Tibial nerve (tissue), 4 donors: ENCODE data around the gene DDX23. TPM values are rescaled to one million over a fixed set of nuclear protein-coding genes. Genes with fewer than 3 reads are reported as not detected.
"Not testable (repeated sequence)": the region's sequence is repeated elsewhere in the genome, so short reads cannot be mapped to it uniquely, and the experiment has no call there.

Experiments
- DNase-seq, 2 donors: peaks; one replicate each; pipeline ENCODE4 v3.0.0-alpha.2; 2019; ENCODE audit warnings: low spot score in 2 of 2
- H3K27ac ChIP-seq, 4 donors: fragments of 200-600 bp; sonication (generic) in 3 of 4; one replicate each; pipeline ENCODE4 v1.5.1; 2017 to 2019; ENCODE audit warnings: mild to moderate bottlenecking in 1 of 4
- H3K27me3 ChIP-seq, 2 donors: fragments of 200-600 bp; sonication (generic) in 1 of 2; one replicate each; pipeline versions ENCODE4 v1.5.1 to v1.6.0; 2017 to 2019
- H3K36me3 ChIP-seq, 3 donors: fragments of 200-600 bp; sonication (generic); one replicate each; pipeline ENCODE4 v1.5.1; 2018 to 2019
- H3K4me1 ChIP-seq, 4 donors: fragments of 200-600 bp; sonication (generic) in 3 of 4; one replicate each; pipeline ENCODE4 v1.5.1; 2017 to 2019
- H3K4me3 ChIP-seq, 4 donors: fragments of 200-600 bp; sonication (generic) in 3 of 4; one replicate each; pipeline ENCODE4 v1.5.1; 2017 to 2019; ENCODE audit warnings: mild to moderate bottlenecking in 1 of 4, moderate library complexity in 1 of 4
- H3K9me3 ChIP-seq, 4 donors: fragments of 200-600 bp; sonication (generic) in 3 of 4; one replicate each; pipeline ENCODE4 v1.5.1; 2017 to 2019
- EP300 ChIP-seq, 2 donors: sonication (generic); formaldehyde crosslinking; IDR thresholded peaks; one replicate each; pipeline ENCODE4 v1.6.1; 2017; ENCODE audit warnings: antibody characterized with exemption in 2 of 2, mild to moderate bottlenecking in 1 of 2
- POLR2A ChIP-seq, 2 donors: fragments of 450-650 bp; IDR thresholded peaks; one replicate each; pipeline ENCODE4 v1.6.1; 2017; ENCODE audit warnings: antibody characterized with exemption in 2 of 2, mild to moderate bottlenecking in 2 of 2, moderate library complexity in 2 of 2
- WGBS, 2 donors: methylation state at CpG; one replicate each; pipeline ENCODE4 v1.1.5; 2018; 5-methylcytosine and 5-hydroxymethylcytosine counted together
- total RNA-seq, 4 donors: library from RNA; depleted of rRNA; stranded (reverse); fragments of >200 nt; gene quantifications; one replicate each; pipeline ENCODE4 v1.1.0, GENCODE V29; 2016
- TF ChIP-seq, protein P1 (sequence below), 5 experiments: fragments of 200-600 bp in 3 of 5; fragments of 450-650 bp in 2 of 5; sonication (generic) in 3 of 5; IDR thresholded peaks; one replicate each; pipeline ENCODE4 v1.5.1; 2016 to 2019; ENCODE audit warnings: antibody characterized with exemption in 5 of 5, mild to moderate bottlenecking in 3 of 5, moderate library complexity in 2 of 5

Gene DDX23
- total RNA-seq, 4 donors from 2014 or later, result 40.9 to 73.7 (median 49.8) TPM

DNA sequence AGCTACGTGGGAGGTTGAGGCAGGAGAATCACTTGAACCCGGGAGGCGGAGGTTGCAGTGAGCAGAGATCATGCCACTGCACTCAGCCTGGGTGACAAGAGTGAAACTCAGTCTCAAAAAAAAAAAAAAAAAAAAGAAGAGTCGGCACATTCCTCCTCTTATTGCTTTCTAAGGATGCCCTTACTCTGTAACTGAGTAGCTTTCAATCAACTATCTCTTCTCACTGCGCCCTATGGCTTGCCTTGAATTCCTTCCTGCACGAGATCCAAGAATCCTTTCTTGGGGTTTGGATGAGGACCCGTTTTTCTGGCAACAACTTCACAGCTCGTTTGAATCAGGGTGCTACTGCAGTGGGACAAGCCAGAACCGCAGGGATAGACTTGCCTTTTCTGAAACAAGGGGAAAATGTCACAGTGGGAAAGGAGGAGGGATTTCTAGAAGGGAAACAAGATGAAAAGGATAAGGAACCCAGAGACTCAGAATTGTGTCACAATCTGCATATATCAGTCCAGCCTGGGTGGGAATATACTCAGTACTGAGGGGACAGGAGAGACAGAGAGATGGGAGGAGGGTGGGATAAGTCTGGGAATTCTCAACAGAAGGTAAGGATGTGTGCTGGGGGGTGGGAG lies 29.8 kb upstream of the DDX23 start:
- Histone ChIP-seq H3K36me3 (no peaks in the 10 kb centered on the region), H3K9me3 (no peaks in the 10 kb centered on the region), H3K27me3 (peaks cover 0 to 17% of the 10 kb centered on the region in 2 donors), H3K4me1 (peaks cover 0 to 19% (median 0%) of the 10 kb centered on the region in 4 donors), H3K4me3 (peak overlapping the region in 1 of 4 donors; percentile 11), H3K27ac (peak overlapping the region in 1 of 4 donors; percentile 3)
- 32 to 37% methylated on average over 9 of the region's 9 CpGs for WGBS, 2 donors
- DNase-seq, result no peak
- TF ChIP-seq EP300 (IDR thresholded peaks at IDR 0.05) (no peak), POLR2A (IDR thresholded peaks at IDR 0.05) (no peak)
- TF ChIP-seq, protein P1, sequence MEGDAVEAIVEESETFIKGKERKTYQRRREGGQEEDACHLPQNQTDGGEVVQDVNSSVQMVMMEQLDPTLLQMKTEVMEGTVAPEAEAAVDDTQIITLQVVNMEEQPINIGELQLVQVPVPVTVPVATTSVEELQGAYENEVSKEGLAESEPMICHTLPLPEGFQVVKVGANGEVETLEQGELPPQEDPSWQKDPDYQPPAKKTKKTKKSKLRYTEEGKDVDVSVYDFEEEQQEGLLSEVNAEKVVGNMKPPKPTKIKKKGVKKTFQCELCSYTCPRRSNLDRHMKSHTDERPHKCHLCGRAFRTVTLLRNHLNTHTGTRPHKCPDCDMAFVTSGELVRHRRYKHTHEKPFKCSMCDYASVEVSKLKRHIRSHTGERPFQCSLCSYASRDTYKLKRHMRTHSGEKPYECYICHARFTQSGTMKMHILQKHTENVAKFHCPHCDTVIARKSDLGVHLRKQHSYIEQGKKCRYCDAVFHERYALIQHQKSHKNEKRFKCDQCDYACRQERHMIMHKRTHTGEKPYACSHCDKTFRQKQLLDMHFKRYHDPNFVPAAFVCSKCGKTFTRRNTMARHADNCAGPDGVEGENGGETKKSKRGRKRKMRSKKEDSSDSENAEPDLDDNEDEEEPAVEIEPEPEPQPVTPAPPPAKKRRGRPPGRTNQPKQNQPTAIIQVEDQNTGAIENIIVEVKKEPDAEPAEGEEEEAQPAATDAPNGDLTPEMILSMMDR (IDR thresholded peaks at IDR 0.05), result no peak

DNA sequence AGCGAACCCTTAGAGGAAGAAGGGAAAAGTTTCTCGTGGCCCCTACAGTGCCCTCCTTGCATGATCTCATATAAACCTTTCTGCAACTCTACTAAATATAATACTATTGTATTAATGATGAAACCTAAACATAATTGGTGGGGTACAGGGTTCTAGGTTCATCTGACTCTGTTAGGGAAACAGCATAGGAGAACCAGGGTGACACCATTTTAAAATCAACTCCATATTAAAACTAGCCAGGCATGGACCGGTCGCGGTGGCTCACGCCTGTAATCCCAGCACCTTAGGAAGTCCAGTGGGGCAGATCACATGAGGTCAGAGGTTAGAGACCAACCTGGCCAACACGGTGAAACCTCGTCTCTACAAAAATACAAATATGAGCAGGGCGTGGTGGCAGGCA lies 28.7 kb upstream of the DDX23 start:
- Histone ChIP-seq H3K27ac (no peak overlapping the region), H3K4me3 (no peak overlapping the region), H3K36me3 (no peaks in the 10 kb centered on the region), H3K4me1 (peaks cover 0 to 19% (median 0%) of the 10 kb centered on the region in 4 donors), H3K9me3 (no peaks in the 10 kb centered on the region), H3K27me3 (peaks cover 0 to 17% of the 10 kb centered on the region in 2 donors)
- 78 to 79% methylated on average over 9 of the region's 9 CpGs for WGBS, 2 donors
- no peak for DNase-seq
- TF ChIP-seq POLR2A (IDR thresholded peaks at IDR 0.05), result no peak
- TF ChIP-seq EP300 (IDR thresholded peaks at IDR 0.05), result no peak
- TF ChIP-seq, protein P1 (IDR thresholded peaks at IDR 0.05), result no peak

DNA sequence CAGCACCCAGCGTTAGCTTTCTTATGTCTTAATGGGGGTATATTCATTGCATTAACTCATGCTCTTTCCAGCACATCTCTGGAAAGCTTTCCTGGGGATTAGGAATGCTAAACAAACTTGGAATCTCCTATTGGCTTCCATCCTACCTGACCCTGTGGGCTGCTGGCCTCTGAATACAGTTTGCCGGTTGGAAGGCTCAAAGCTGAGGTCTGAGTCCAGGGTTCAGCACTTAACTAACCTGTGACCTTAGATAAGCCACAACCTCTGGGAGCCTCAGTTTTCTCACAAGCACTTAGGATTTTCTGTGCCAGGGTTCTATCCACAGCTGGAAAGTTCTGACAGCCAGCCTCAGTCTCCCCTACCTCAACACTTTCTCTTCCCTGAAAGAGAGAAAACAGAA lies 26.6 kb upstream of the DDX23 start:
- 56 to 66% methylated on average over 2 of the region's 2 CpGs for WGBS, 2 donors
- TF ChIP-seq, protein P1 (IDR thresholded peaks at IDR 0.05), result no peak
- TF ChIP-seq POLR2A (IDR thresholded peaks at IDR 0.05), result no peak
- TF ChIP-seq EP300 (IDR thresholded peaks at IDR 0.05), result no peak
- Histone ChIP-seq H3K27me3 (peaks cover 0 to 17% of the 10 kb centered on the region in 2 donors), H3K4me1 (peaks cover 0 to 19% (median 0%) of the 10 kb centered on the region in 4 donors), H3K9me3 (no peaks in the 10 kb centered on the region), H3K36me3 (no peaks in the 10 kb centered on the region), H3K27ac (no peak overlapping the region), H3K4me3 (no peak overlapping the region)
- no peak for DNase-seq

DNA sequence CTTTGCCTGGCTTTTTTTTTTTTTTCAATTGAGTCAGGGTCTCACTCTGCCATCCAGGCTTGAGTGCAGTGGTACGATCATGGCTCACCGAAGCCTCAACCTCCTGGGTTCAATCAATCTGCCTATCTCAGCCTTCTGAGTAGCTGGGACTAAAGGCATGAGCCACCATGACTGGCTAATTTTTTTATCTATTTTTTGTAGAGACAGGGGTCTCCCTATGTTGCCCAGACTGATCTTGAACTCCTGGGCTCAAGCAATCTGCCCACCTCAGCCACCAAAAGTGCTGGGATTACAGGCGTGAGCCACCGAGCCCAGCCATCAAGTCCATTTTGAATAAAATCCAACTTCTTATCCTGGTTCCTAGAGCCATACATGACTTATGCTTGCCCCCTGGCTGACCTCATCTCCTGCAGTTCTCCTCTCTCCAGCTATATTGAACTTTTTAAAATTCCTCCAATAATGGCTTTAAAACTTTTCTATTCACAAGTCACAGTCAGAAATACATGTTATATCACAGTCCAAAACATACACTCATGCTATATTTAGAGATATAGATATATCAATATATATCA lies 24.1 kb upstream of the DDX23 start:
- H3K4me1 ChIP-seq, result no peaks in the 10 kb centered on the region
- no peak overlapping the region for H3K4me3 ChIP-seq
- TF ChIP-seq EP300 (IDR thresholded peaks at IDR 0.05), result no peak
- no peak for TF ChIP-seq POLR2A (IDR thresholded peaks at IDR 0.05)
- no peaks in the 10 kb centered on the region for H3K9me3 ChIP-seq
- no peaks in the 10 kb centered on the region for H3K36me3 ChIP-seq
- no peak for DNase-seq
- WGBS, 2 donors, result 66 to 77% methylated on average over 4 of the region's 4 CpGs
- no peak overlapping the region for H3K27ac ChIP-seq
- H3K27me3 ChIP-seq, result peaks cover 0 to 9% of the 10 kb centered on the region in 2 donors

DNA sequence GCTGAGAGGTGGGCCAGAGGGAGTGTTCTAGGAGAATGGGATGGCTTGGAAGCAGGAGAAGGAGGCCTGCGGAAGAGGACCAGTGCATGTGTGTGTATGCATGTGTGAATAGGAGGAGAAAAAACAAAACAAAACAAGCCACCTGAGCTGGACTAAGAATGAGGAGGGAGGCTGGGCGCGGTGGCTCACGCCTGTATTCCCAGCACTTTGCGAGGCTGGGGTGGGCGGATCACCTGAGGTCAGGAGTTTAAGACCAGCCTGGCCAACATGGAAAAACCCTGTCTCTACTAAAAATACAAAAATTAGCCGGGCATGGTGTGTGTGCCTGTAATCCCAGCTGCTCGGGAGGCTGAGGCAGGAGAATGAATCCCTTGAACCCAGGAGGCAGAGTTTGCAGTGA lies 21.6 kb upstream of the DDX23 start:
- H3K36me3 ChIP-seq, H3K4me1 ChIP-seq, DNase-seq, H3K27me3 ChIP-seq, H3K27ac ChIP-seq, H3K4me3 ChIP-seq, H3K9me3 ChIP-seq: not testable (repeated sequence)
- WGBS, 2 donors, result 78 to 82% methylated on average over 8 of the region's 8 CpGs

DNA sequence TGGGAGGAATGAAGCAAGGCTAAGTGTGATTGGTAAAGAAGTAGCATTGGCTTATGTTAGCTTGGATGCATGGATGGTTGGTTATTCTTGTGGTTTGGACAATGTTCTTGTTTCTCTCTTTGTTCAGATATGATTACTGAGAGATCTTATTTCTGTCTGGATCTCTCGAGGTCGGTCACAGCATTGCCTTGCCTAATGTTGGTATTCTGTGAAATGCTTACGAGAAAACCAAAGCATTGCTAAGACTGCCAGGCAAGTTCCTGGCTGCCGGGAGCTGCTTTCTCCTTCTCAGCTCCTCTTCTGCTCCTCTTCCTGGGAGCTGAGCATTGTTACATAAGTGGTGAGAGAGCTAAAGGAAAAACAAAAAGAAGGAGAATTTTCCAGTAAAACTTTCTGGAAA lies 21.1 kb upstream of the DDX23 start:
- no peaks in the 10 kb centered on the region for H3K27me3 ChIP-seq
- H3K36me3 ChIP-seq, result no peaks in the 10 kb centered on the region
- TF ChIP-seq POLR2A (IDR thresholded peaks at IDR 0.05), result no peak
- TF ChIP-seq, protein P1 (IDR thresholded peaks at IDR 0.05), result no peak
- TF ChIP-seq EP300 (IDR thresholded peaks at IDR 0.05), result no peak
- DNase-seq, result no peak
- H3K27ac ChIP-seq, result no peak overlapping the region
- H3K4me1 ChIP-seq, result no peaks in the 10 kb centered on the region
- 58 to 62% methylated on average over 4 of the region's 4 CpGs for WGBS, 2 donors
- H3K9me3 ChIP-seq, result no peaks in the 10 kb centered on the region
- H3K4me3 ChIP-seq, result no peak overlapping the region
